NOMO-1 treated with dmso at 0.1 percent for 144 hours (cell line): Measurements from ENCODE around the gene PABPN1L.
"Not testable (repeated sequence)": the region's sequence is repeated elsewhere in the genome, so short reads cannot be mapped to it uniquely, and the experiment has no call there.

ENCODE experiments used
- DNase-seq: peaks from one replicate; lab custom pipeline; 2025; ENCODE audit not compliant: unreplicated experiment; lab: John Stamatoyannopoulos, UW

PABPN1L gene

DNA sequence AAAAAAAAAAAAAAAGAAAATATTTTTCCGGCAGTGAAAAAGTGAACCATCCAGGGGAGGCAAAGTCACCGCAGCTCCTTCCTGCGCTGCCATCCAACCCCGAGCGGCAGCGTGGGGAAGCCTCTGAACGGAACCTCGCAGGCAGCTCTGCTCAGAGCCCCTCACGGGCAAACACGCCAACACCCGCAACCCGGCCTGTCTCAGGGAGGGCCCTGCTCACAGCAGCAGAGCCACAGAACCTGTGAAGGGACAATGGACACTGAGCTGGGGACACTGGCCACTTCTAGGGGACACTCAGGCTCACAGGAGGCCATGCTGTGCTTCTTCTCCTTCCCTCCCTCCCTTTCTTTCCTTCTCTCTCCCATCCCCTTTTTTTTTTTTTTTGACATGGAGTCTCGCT lies 33.4 kb downstream of the PABPN1L start:
- DNase-seq = no peak

DNA sequence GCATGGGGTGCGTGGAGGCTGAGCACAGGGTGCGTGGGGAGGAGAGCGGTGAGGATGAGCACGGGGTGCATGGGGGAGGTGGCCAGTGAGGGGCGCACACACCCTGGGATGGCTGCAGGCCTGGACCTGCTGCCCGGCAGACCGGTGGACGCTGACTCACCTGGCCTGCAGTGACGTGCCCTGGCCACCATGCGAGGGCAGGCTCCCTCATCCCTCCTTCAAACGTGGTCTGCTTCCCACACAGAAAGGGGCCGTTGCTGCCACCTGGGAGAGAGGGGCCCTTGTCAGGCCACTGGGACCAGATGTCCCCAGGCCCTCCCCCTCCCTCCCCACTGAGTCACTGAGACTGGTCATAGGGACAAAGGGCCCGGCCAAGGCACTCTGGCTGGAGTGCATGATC lies 34.6 kb downstream of the PABPN1L start:
- no peak for DNase-seq

GRCh38 chr16:88830783-88831182 lies 35.7 kb downstream of the PABPN1L start:
- DNase-seq = no peak

DNA sequence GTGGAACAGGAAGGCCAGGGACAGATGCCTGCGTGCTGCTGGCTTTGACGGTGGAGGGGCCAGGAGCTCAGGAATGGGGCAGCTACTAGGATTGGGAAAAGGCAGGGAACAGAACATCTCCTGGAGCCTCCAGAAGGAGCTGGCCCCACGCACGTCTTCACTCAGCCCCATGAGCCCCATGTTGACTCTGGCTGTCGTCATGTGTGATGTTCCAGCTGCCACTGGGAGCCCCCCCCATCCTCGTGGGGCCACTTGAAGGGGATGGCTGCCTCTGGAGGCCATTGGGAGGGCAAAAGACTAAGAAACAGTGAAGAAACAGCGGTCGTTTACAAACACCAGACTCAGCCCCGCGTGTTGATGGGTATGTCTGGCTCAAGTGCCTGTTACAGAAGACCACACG lies 36.2 kb downstream of the PABPN1L start:
- no peak for DNase-seq

DNA sequence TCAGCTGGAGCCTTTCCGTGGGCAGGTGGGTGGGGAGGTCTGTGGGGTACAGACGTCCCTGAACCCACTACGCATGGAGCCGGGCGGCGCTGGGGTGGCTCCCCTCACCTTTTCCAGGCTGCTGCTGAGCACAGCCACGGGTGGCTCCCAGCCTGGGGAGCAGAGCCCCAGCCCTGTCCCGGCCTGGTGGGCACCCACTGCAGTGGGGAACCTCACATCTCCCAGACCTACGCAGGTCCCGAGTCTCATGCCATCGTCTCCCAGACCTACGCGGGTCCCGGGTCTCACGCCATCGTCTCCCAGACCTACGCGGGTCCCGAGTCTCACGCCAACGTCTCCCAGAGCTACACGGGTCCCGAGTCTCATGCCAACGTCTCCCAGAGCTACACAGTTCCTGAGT lies 37.7 kb downstream of the PABPN1L start:
- DNase-seq = no peak

DNA sequence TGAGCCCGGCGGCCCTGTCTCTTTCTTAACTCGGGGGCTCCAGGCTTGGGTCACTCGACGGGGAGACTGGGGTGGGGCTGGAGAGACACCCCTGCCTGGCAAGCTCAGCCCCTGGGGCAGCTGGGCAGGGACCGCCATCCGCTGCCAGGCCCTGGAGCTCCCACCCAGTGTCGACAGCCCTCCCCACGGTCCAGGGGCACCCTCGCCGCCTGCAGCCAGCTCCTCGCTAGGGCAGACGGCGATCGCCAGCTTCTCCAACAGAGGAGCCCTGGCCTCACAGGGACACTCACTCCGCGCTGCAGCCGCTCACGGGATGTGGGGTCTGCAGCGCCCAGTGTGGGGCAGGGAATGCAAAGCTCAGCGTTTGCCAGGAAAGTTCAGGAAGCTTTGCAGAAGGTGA lies 38.7 kb downstream of the PABPN1L start:
- DNase-seq = no peak

DNA sequence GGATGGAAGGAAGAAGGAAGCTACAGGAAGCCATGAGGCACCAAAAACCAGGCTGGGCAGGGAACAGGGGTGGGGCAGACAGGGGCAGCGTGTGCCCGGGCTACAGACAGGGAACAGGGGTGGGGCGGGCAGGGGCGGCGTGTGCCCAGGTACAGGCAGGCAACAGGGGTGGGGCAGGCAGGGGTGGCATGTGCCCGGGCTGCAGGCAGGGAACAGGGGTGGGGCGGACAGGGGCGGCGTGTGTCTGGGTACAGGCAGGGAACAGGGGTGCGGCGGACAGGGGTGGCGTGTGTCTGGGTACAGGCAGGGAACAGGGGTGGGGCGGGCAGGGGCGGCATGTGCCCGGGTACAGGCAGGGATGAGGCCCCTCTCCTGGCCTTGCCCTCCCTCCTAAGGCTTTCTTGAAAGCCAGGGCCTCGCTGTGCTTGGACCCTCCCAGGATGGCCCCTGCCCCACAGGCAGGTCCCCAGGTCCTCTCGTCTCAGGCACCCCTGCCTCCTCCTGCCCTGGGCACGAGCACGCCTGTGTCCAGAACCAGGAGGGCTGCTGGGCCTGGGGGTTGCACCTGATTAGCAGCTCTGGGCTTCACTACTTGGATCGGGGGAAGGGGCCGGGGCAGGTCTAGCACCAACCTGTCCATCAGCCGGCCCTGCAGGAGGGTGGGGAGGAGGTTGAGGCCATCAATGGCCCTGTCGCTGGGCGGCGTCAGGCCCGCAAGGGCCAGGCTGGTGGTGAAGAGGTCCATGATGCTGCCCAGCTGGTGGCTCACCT lies 40.2 kb downstream of the PABPN1L start:
- DNase-seq = no peak

DNA sequence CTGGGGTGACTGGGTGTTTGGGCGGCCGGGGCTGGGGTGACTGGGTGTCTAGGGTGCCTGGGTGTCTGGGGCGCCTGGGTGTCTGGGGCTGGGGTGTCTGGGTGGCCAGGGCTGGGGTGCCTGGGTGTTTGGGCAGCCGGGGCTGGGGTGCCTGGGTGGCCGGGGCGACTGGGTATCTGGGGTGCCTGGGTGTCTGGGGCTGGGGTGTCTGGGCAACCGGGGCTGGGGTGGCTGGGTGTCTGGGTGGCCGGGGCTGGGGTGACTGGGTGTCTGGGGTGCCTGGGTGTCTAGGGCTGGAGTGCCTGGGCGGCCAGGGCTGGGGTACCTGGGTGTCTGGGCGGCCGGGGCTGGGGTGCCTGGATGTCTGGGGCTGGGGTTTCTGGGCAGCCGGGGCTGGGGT lies 41.3 kb downstream of the PABPN1L start:
- DNase-seq = no peak

DNA sequence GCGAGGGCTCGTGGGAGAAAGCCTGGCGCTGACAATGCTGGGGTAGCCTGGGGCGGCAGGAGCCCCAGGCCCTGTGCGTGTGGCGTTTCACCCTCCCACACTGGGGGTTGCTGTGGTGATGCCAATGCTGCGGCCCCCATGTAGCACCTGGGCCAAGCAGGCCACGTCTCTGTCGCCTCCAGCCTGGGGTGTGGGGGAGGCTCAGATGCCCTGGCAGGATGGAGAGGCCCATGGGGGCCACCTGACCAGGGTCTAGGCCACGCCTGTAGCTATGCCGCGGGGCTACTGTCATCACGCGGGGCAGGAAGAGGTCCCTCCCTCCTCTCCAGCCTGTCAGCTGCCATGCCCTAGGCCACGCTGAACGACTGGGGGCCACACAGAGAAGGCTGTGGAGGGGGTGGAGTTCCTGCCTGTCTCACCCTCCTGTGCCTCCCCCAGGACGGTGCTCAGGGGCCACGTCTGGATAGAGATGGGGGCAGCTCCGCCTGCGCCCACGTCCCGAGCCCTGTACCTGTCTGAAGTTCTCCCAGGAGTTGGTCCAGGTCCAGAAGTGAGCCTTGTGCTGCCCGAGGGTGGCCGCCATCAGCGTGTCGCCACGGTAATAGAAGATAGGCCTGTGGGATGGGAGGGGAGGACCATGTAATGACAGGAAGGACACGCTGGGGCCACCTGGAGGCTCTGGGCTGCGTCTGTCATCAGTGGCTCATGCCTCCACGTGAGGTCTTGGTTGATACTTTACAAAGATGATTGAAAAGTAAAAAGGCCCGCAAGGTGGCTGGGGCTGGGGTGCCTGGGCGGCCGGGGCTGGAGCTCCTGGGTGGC lies 42.0 kb downstream of the PABPN1L start:
- no peak for DNase-seq

GRCh38 chr16:88823646-88824045 lies 42.8 kb downstream of the PABPN1L start:
- DNase-seq = not testable (repeated sequence)

DNA sequence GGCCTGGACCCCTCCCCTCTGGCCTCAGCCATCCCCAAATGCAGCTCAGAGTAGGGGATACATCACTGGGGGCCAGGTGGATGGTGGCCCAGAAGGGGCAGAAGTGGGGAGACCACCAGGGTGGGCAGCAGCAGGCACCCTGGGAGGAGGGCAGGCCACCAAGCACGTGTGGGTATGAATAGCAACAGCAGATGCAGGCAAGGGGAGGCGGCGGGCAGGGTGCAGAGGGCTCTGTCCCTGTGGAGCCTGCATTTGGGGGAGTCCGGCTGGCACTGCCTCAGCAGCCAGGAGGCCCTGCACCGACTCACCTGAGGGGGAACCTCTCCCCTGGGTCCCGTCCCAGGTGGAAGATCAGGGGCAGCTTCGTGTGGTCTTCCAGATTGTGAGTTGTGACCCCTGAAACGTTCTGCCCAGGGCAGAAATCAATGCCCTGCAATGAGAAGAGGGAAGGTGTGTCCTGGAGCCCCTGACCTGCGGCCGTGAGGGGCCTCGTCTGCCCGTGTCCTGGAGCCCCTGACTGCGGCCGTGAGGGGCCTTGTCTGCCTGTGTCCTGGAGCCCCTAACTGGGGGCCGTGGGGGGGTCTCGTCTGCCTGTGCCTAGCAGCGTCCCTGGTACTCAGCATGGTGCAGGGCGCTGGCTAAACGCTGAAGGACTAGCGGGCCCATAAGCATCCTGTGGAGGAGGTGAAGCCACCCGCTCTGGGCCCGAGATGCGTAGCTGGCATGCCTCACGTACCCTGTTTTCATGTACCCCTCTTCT lies 44.0 kb downstream of the PABPN1L start:
- no peak for DNase-seq

DNA sequence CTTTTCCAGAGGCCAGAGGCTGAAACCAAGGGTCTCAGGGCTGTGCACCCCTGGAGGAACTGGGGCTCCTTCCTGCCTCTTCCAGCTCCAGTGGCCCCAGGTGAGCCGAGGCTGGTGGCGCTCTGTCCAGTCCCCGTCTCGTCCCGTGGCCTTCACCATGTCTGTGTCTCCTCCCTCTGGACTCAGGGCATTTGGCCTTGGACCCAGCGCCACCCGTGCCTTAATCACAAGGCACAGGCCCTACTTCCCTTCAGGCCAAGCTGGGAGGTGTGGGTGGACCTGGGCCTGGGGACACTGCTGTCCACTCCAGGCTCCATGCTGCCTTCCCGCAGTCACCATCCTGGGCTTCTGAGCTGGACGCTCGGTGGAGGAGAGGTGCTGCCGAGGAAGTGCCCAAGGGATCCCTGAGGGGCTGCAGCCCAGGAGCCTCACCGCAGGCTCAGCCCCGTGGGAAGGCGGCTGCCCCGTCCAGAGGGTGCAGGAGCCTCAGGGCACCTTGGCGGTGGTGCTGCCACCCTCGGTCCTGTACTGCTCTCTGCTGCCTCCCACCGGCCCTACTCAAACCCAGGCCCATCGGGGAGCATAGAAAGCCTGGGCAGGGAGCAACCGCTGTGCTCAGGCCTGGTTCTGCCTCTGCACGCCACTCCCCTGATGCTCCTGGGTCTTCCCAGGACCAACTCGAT lies 45.2 kb downstream of the PABPN1L start:
- DNase-seq = no peak

DNA sequence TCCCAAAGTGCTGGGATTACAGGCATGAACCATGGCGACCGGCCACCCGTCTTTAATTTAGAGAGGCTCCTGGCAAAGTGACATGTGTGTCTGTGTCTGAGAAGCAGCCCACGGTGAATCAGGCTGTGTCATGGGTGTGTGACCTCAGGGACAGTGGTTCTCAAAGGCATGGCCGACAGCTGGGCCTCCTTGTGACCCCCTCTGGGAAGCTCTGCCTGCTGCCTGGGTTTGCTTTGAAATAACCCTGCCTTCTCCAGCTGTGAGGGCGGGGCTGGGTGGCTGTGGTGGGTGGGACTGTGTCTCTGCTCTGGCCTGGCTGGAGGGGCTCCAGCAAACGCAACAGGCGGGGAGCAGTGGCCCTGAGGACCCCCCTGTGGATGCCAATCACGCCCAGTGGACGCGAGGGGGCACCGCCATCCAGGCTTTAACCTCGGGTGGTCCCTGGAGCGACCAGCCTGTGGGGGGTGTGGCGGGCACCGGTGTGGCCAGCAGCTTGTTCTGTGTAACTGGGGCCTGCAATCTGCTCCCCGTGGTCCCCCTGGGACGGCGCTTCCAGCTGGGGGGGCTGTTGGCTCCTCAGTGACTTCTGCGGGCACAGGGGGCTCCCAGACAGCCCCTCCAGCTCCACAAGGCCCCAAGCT lies 46.0 kb downstream of the PABPN1L start:
- no peak for DNase-seq

GRCh38 chr16:88819126-88819525 lies 47.3 kb downstream of the PABPN1L start:
- DNase-seq = no peak

DNA sequence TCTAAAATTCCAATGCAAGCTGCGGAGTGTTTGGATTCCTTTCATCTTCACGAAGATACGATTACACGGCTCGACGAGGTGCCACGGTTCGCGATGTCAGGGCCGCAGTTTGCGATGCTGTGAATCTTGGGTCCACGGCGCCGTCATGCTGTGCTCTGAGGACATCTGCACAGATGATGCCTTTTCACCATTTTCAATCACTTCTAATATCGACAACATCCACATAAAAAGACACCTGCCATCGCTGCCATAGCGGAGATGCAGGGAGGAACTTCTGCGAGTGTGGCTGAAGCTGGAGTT lies 47.9 kb downstream of the PABPN1L start:
- no peak for DNase-seq

DNA sequence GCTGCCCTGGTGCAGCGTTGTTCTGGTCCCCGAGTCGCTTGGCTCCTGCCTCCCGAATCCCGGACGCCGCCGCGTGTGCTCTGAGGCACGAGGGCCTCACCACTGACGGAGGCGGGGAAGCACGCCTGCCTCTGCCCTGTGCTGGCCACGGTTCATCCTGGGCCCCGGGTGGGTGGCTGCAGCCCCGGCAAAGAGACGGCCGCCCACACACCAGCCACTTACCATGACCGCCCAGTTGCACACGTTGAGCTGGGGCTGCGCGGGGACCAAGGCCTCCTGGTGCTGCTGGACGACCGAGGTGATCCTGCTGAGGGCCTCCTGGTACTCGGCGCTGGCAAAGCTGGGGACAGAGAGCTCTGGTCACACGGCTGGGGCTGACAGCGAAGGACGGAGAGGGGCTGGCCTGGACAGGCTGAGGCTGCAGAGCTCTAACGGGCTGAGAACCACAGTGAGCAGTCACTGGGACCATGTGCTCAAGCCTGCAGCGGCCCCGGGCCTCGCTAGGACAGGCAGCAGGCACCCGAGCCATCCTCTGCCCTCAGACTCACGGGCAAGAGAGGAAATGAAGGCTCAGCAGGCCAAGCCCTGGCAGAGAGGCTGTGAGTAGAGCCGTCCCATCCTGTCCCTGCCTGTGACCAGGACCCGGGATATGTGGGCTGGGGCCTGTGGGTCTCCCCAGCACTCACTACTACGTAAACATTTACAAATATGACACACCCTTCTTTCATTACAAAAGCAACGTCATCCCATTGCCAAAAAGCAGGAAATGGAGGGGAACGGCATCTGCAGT lies 48.5 kb downstream of the PABPN1L start:
- no peak for DNase-seq

DNA sequence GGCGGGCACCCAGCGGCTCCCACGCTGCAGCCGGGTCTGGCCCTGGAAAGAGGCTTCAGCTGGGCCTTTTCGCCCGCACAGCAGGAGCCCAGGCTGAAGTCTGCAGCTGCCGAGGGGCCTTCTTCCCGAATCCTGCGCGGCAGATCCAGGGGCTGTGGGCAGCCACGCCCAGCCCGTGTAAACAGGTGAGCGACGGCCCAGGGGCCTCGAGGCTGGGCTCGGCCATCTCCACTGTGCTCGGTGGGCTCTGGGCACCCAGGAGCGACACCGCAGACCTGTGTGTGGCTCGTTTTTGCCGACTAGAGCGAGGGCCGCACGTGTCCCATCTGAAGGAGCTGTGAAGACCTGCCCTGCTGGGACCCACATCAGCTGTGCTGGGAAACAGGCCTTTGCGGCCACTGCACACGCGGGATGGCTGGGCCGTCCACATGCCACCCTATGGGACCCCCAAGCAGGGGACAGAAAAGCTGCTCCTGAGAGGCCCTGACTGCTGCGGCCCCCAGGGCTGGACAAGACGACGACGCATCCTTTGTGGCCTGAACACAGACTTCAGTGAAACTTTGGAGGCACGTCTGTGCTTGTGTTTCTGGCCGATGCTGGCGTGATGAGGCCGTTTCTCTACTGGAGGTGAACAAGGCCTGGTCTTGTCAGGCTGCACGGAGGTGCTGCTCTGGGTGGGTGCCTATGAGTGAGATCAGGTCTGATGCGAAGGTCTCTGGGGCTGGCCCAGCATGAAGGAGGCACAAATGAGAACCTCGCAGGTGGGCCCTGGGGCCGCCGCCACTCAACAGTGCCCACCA lies 49.5 kb downstream of the PABPN1L start:
- no peak for DNase-seq

GRCh38 chr16:88815901-88816589 lies 50.4 kb downstream of the PABPN1L start:
- no peak for DNase-seq

DNA sequence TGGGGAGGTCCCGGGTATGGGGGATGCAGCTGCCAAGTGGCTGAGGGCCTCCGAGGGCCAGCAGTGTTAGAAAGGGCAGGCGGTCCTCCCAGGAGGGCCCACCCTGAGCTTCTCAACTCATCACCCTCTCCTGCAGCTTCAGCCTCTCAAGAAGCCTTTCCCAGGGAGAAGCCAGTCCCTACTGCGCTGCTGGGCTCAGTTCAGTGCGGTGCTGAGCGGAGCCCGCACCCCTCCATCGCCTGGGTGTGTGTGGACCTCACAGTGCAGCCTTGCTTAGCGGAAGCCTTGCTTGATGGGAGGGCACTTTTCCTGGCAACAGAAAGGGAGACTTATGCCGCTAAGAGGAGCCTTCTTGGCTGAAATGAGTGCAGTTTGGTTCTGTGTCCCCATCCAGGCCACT lies 51.2 kb downstream of the PABPN1L start:
- DNase-seq = no peak
